Activated CD8-positive, alpha-beta T cell treated with anti-CD3 and anti-CD28 coated beads for 36 hours (primary cell): Measurements from ENCODE around the gene MACROD2. TPM values are rescaled to one million over a fixed set of nuclear protein-coding genes. Genes with fewer than 3 reads are reported as not detected.

Source experiments
- ATAC-seq: fragments of 200-7000 bp; cut with Tn5 transposase; one replicate; pipeline ENCODE4 v1.10.0; 2021; ENCODE audit warnings: mild to moderate bottlenecking, moderate library complexity
- CTCF ChIA-PET: fragments of 350-600 bp; sonication (Branson Sonifier 250); formaldehyde crosslinking; loops from one replicate; lab custom pipeline; 2021; ENCODE audit warnings: antibody characterized with exemption; lab: Charles Lee
- POLR2A ChIA-PET: fragments of 350-600 bp; sonication (Branson Sonifier 250); formaldehyde crosslinking; loops from one replicate; lab custom pipeline; 2021; ENCODE audit warnings: antibody characterized with exemption; lab: Charles Lee
- DNase-seq: peaks from one replicate; pipeline ENCODE4 v3.0.0-alpha.2; 2020
- H3K27ac Mint-ChIP-seq: one replicate; pipeline ENCODE4 v1.8.0; 2021; ENCODE audit warnings: mild to moderate bottlenecking, mixed read lengths
- H3K27me3 Mint-ChIP-seq: one replicate; pipeline ENCODE4 v1.8.0; 2021; ENCODE audit warnings: mixed read lengths
- H3K36me3 Mint-ChIP-seq: one replicate; pipeline ENCODE4 v1.8.0; 2021; ENCODE audit warnings: low read depth, mixed read lengths
- H3K4me1 Mint-ChIP-seq: one replicate; pipeline ENCODE4 v1.8.0; 2021; ENCODE audit warnings: low read depth, mixed read lengths
- H3K4me3 Mint-ChIP-seq: one replicate; pipeline ENCODE4 v1.8.0; 2021; ENCODE audit warnings: mild to moderate bottlenecking, moderate library complexity, mixed read lengths
- H3K9me3 Mint-ChIP-seq: one replicate; pipeline ENCODE4 v1.8.0; 2021; ENCODE audit warnings: mixed read lengths
- intact Hi-C: fragments of 100-400 bp; cut with micrococcal nuclease; formaldehyde crosslinking; loops from one replicate; pipeline ENCODE4 v1.10.0; 2022
- total RNA-seq, 2 experiments: library from RNA; stranded (reverse); gene quantifications; one replicate each; pipeline ENCODE4 v1.2.3, GENCODE V29; 2021
- TF ChIP-seq, protein P1 (sequence below): fragments of 200-600 bp; IDR thresholded peaks from one replicate; pipeline ENCODE4 v1.8.0; 2022; ENCODE audit warnings: antibody characterized with exemption, mild to moderate bottlenecking

The MACROD2 gene
- total RNA-seq, 2 experiments from 2014 or later, result not detected

DNA sequence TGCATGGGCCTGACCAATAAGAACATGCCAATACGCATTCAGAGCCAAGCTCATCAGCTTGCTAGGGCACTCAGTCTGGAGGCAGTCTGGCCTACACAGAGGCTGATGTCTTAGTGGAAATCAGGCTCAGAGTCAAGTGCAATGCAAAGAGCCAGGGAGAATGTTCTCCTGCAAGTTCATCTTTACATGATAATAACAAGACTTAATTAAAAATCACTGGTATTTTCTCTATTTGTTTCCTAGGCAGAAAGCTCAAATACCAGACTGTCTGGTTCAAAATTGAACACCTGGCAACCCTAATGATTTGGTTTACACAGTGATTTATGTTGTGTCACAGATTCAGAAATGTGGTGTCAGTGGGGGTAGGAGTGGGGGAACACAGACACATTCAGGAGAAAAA lies 1031.4 kb downstream of the MACROD2 start:
- ATAC-seq (no peak), DNase-seq (no peak)
- POLR2A ChIA-PET, result no interaction called here
- intact Hi-C loops, result no loop called here
- no peak overlapping the region for H3K4me3 Mint-ChIP-seq
- CTCF ChIA-PET, result no interaction called here
- TF ChIP-seq, protein P1, sequence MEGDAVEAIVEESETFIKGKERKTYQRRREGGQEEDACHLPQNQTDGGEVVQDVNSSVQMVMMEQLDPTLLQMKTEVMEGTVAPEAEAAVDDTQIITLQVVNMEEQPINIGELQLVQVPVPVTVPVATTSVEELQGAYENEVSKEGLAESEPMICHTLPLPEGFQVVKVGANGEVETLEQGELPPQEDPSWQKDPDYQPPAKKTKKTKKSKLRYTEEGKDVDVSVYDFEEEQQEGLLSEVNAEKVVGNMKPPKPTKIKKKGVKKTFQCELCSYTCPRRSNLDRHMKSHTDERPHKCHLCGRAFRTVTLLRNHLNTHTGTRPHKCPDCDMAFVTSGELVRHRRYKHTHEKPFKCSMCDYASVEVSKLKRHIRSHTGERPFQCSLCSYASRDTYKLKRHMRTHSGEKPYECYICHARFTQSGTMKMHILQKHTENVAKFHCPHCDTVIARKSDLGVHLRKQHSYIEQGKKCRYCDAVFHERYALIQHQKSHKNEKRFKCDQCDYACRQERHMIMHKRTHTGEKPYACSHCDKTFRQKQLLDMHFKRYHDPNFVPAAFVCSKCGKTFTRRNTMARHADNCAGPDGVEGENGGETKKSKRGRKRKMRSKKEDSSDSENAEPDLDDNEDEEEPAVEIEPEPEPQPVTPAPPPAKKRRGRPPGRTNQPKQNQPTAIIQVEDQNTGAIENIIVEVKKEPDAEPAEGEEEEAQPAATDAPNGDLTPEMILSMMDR, result no peak
- H3K9me3 Mint-ChIP-seq, result no peaks in the 10 kb centered on the region
- no peaks in the 10 kb centered on the region for H3K4me1 Mint-ChIP-seq
- H3K27me3 Mint-ChIP-seq, result no peaks in the 10 kb centered on the region
- no peak overlapping the region for H3K27ac Mint-ChIP-seq
- no peaks in the 10 kb centered on the region for H3K36me3 Mint-ChIP-seq

DNA sequence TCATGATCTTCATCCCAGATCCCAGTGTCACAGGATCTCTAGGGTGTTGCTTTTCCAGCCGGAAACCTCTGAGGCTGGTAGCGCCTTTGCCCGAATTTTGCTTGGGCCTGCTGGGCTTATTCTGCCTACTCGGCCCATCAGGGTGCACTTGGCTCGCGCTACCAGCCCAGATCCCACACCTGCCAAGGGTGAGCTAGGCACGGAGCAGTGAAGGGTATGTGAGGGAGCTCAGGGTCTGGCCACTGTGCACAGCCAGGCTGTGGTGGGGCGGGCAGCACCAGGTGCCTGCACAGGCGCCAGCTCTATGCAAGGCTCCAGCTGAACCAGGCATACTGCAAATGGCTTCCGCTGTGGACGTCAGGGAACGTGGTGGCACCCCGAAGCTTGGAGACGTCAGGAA lies 1035.5 kb downstream of the MACROD2 start:
- no peaks in the 10 kb centered on the region for H3K4me1 Mint-ChIP-seq
- no peaks in the 10 kb centered on the region for H3K27me3 Mint-ChIP-seq
- TF ChIP-seq, protein P1, result no peak
- CTCF ChIA-PET, result no interaction called here
- no peaks in the 10 kb centered on the region for H3K36me3 Mint-ChIP-seq
- ATAC-seq (no peak), DNase-seq (no peak)
- intact Hi-C loops, result no loop called here
- H3K27ac Mint-ChIP-seq, result no peak overlapping the region
- no peaks in the 10 kb centered on the region for H3K9me3 Mint-ChIP-seq
- no peak overlapping the region for H3K4me3 Mint-ChIP-seq
- POLR2A ChIA-PET, result no interaction called here

DNA sequence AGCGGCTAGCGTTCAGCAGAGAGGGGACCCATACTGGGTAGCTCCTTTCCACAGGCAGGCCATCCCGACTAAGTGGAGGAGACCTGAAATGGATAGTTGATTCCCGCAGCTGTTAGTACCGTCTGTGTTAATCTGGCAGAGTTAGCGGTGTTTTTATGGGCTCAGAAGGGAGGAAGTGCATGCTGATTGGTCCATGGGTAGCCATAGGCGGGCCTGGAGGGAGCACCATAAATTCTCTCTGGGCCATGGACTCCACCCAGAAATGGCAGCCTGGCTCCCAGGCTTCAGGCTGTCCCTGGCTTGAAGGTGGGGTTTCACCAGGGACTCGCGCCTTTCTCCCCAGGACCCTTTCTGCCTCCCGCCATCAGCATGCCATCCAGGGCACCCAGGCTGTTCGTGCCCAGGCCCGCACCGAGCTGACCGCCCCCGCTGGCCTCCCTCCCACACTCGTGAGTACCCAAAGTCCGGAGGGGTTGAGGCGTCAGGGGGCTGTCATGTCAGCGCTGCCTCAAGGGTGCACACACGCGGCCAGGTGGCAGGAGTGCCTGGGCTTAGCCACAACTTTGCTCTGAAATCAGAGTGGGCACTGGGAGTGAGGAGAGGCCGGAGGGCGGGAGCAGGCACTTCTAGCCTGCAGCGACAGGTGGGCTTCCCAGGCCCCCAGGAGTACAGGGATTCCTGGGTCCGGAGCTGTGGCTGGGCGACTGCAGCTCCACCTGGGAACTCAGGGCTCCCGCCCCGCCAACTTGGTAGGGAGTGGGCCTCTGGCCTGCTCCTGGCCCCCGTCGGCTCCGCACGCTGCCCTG lies 1036.4 kb downstream of the MACROD2 start:
- DNase-seq, result no peak
- no peaks in the 10 kb centered on the region for H3K4me1 Mint-ChIP-seq
- intact Hi-C loops, result no loop called here

DNA sequence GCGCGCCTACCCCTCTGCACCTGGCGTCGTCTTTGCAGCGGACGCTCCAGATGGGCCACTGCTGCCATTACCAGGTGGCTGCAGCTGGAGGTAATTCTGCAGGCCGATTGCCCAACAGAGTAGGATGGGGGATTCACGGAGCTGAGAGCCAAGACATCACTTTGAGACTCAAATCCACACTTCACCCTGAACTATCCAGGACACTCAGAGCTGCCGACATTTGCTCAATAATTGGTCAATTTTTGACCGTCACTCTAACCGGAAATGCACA lies 1037.0 kb downstream of the MACROD2 start:
- no peaks in the 10 kb centered on the region for H3K9me3 Mint-ChIP-seq
- no peak for DNase-seq
- CTCF ChIA-PET, result no interaction called here
- no peak overlapping the region for H3K4me3 Mint-ChIP-seq
- TF ChIP-seq, protein P1, result no peak
- no peak for ATAC-seq
- intact Hi-C loops, result no loop called here
- POLR2A ChIA-PET, result no interaction called here
- no peaks in the 10 kb centered on the region for H3K4me1 Mint-ChIP-seq
- no peak overlapping the region for H3K27ac Mint-ChIP-seq
- peaks cover 1% of the 10 kb centered on the region for H3K27me3 Mint-ChIP-seq
- no peaks in the 10 kb centered on the region for H3K36me3 Mint-ChIP-seq

More for the DNA sequence above, 1036.4 kb downstream of the MACROD2 start:
- Mint-ChIP-seq H3K27ac (no peak overlapping the region), H3K4me3 (no peak overlapping the region), H3K9me3 (no peaks in the 10 kb centered on the region), H3K36me3 (no peaks in the 10 kb centered on the region), H3K27me3 (no peaks in the 10 kb centered on the region)
- ChIA-PET CTCF (no interaction called here), POLR2A (no interaction called here)
- no peak for ATAC-seq
- TF ChIP-seq, protein P1, result no peak

DNA sequence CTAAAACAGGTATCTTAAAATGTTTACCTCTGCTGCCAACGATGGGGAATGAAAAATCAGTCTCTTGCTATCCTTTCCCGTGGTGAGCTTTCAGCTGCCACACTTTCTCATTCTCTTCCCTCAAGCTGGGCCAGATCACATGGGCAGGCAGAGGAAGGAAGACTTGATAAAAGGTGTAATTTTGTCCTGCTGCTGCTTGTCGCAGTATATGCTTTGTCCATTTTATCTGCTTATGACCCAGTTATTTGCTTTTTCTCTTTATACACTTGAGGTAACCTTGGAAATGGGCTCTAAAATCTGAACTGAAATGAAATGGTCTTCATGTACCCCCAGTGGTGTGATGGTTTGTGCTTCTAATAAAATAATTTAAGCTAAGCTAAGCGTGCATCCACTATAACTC lies 1038.0 kb downstream of the MACROD2 start:
- Mint-ChIP-seq H3K36me3 (no peaks in the 10 kb centered on the region), H3K4me1 (no peaks in the 10 kb centered on the region), H3K27me3 (peaks cover 1% of the 10 kb centered on the region), H3K27ac (no peak overlapping the region), H3K9me3 (no peaks in the 10 kb centered on the region), H3K4me3 (no peak overlapping the region)
- TF ChIP-seq, protein P1, result no peak
- ChIA-PET POLR2A (no interaction called here), CTCF (interaction anchor here (0.6 kb wide), 1 partner anchor 111 kb away, joined by 3 read pairs; no protein-coding TSS in a partner anchor)
- no peak for ATAC-seq
- intact Hi-C loops, result no loop called here
- DNase-seq, result no peak
